H1 (cell line): ENCODE measurements around the gene HMGB1. TPM values are rescaled to one million over a fixed set of nuclear protein-coding genes. Genes with fewer than 3 reads are reported as not detected.

Source experiments
- E2F6 ChIP-seq: IDR thresholded peaks from 2 replicates; pipeline ENCODE4 v1.6.1; 2012; ENCODE audit warnings: inconsistent platforms
- EGR1 ChIP-seq: IDR thresholded peaks from 2 replicates; pipeline ENCODE4 v1.6.1; 2011; ENCODE audit warnings: low read depth, low read length, borderline replicate concordance
- POLR2A ChIP-seq, 2 experiments: IDR thresholded peaks; 1 replicate in 1 of 2; 2 replicates in 1 of 2; pipeline ENCODE4 v1.6.1; 2011; ENCODE audit warnings: low read depth in 2 of 2, low read length in 2 of 2, mild to moderate bottlenecking in 2 of 2; ENCODE audit errors: control extremely low read depth in 1 of 2
- TEAD4 ChIP-seq: IDR thresholded peaks from 2 replicates; pipeline ENCODE4 v1.6.1; 2012; ENCODE audit warnings: low read depth, low read length, inconsistent platforms, mixed read lengths
- polyA plus RNA-seq, 7 experiments: library from polyadenylated mRNA; depleted of rRNA in 3 of 7; stranded (reverse) in 5 of 7; unstranded in 2 of 7; fragments of >200 nt in 5 of 7; fragments of 200-250 nt in 2 of 7; gene quantifications; 1 replicate in 5 of 7; 2 replicates in 1 of 7; 4 replicates in 1 of 7; pipeline versions ENCODE4 v1.2.1 to v1.2.3, GENCODE V29; 2011 to 2013; ENCODE audit warnings: missing spikeins in 2 of 7, mixed read lengths in 2 of 7
- total RNA-seq: library from RNA; stranded (reverse); fragmentation: NEBNext Ultra II Directional; extraction: Animal tissue kit (Norgen Biotek cat#: 25700); gene quantifications from 2 replicates; pipeline ENCODE4 v1.2.1, GENCODE V29; 2021
- TF ChIP-seq, protein P1 (sequence below): IDR thresholded peaks from 2 replicates; pipeline ENCODE4 v1.6.1; 2012; ENCODE audit warnings: low read length, inconsistent platforms
- TF ChIP-seq, protein P2 (sequence below): fragments of 300-600 bp; sonication (generic); IDR thresholded peaks from 2 replicates; pipeline ENCODE4 v1.7.1; 2012; ENCODE audit warnings: low read length, moderate library complexity, mild to moderate bottlenecking, inconsistent platforms; ENCODE audit not compliant: insufficient replicate concordance

The HMGB1 gene
- total and polyA plus RNA-seq, 2 of the 8 experiments (the other 6 are each of a cell fraction or from before 2014, with no cell fraction given): 123 to 776 TPM

DNA sequence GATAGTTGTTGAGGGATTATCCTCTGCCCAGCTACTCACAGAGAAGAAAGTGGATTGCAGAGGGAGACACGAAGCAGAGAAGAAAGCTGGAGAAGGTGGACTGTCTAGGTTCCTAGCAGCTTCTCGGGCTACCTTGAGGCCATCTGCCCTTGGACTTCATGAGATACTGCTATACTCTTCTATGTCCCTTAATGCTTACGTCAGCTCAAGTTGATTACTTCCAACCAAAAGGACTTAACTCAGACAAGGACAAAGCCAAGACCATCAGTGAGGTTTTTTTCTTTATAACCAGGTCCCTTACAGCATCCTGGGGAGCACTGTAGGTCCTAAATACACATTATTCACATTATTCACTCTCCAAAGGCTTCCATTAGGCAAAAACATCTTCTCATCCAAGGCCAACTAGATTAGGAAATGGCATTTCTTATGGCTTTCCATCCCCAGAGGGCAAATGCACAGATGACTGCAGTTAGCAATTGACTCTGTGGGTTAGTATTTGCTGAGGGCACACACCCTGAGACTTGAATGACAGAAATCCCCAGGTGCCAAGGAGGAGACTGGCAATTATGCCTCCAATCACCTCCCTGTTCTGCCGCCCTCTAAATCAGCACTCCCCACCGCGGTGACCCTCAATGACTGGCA, 47.5 kb downstream of the HMGB1 start (continued):
- TF ChIP-seq, protein P1, sequence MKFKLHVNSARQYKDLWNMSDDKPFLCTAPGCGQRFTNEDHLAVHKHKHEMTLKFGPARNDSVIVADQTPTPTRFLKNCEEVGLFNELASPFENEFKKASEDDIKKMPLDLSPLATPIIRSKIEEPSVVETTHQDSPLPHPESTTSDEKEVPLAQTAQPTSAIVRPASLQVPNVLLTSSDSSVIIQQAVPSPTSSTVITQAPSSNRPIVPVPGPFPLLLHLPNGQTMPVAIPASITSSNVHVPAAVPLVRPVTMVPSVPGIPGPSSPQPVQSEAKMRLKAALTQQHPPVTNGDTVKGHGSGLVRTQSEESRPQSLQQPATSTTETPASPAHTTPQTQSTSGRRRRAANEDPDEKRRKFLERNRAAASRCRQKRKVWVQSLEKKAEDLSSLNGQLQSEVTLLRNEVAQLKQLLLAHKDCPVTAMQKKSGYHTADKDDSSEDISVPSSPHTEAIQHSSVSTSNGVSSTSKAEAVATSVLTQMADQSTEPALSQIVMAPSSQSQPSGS: no peak
- TF ChIP-seq TEAD4 (no peak), POLR2A (IDR thresholded peaks at IDR 0.05; ENCODE audit: control extremely low read depth in 1 of 2, low read depth in 2 of 2, low read length in 2 of 2) (no peak), EGR1 (no peak), E2F6 (no peak)
- TF ChIP-seq, protein P2, sequence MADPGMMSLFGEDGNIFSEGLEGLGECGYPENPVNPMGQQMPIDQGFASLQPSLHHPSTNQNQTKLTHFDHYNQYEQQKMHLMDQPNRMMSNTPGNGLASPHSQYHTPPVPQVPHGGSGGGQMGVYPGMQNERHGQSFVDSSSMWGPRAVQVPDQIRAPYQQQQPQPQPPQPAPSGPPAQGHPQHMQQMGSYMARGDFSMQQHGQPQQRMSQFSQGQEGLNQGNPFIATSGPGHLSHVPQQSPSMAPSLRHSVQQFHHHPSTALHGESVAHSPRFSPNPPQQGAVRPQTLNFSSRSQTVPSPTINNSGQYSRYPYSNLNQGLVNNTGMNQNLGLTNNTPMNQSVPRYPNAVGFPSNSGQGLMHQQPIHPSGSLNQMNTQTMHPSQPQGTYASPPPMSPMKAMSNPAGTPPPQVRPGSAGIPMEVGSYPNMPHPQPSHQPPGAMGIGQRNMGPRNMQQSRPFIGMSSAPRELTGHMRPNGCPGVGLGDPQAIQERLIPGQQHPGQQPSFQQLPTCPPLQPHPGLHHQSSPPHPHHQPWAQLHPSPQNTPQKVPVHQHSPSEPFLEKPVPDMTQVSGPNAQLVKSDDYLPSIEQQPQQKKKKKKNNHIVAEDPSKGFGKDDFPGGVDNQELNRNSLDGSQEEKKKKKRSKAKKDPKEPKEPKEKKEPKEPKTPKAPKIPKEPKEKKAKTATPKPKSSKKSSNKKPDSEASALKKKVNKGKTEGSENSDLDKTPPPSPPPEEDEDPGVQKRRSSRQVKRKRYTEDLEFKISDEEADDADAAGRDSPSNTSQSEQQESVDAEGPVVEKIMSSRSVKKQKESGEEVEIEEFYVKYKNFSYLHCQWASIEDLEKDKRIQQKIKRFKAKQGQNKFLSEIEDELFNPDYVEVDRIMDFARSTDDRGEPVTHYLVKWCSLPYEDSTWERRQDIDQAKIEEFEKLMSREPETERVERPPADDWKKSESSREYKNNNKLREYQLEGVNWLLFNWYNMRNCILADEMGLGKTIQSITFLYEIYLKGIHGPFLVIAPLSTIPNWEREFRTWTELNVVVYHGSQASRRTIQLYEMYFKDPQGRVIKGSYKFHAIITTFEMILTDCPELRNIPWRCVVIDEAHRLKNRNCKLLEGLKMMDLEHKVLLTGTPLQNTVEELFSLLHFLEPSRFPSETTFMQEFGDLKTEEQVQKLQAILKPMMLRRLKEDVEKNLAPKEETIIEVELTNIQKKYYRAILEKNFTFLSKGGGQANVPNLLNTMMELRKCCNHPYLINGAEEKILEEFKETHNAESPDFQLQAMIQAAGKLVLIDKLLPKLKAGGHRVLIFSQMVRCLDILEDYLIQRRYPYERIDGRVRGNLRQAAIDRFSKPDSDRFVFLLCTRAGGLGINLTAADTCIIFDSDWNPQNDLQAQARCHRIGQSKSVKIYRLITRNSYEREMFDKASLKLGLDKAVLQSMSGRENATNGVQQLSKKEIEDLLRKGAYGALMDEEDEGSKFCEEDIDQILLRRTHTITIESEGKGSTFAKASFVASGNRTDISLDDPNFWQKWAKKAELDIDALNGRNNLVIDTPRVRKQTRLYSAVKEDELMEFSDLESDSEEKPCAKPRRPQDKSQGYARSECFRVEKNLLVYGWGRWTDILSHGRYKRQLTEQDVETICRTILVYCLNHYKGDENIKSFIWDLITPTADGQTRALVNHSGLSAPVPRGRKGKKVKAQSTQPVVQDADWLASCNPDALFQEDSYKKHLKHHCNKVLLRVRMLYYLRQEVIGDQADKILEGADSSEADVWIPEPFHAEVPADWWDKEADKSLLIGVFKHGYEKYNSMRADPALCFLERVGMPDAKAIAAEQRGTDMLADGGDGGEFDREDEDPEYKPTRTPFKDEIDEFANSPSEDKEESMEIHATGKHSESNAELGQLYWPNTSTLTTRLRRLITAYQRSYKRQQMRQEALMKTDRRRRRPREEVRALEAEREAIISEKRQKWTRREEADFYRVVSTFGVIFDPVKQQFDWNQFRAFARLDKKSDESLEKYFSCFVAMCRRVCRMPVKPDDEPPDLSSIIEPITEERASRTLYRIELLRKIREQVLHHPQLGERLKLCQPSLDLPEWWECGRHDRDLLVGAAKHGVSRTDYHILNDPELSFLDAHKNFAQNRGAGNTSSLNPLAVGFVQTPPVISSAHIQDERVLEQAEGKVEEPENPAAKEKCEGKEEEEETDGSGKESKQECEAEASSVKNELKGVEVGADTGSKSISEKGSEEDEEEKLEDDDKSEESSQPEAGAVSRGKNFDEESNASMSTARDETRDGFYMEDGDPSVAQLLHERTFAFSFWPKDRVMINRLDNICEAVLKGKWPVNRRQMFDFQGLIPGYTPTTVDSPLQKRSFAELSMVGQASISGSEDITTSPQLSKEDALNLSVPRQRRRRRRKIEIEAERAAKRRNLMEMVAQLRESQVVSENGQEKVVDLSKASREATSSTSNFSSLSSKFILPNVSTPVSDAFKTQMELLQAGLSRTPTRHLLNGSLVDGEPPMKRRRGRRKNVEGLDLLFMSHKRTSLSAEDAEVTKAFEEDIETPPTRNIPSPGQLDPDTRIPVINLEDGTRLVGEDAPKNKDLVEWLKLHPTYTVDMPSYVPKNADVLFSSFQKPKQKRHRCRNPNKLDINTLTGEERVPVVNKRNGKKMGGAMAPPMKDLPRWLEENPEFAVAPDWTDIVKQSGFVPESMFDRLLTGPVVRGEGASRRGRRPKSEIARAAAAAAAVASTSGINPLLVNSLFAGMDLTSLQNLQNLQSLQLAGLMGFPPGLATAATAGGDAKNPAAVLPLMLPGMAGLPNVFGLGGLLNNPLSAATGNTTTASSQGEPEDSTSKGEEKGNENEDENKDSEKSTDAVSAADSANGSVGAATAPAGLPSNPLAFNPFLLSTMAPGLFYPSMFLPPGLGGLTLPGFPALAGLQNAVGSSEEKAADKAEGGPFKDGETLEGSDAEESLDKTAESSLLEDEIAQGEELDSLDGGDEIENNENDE: no peak
- TF ChIP-seq, all 59 proteins: peak for 0
